ENCODE measurements around the gene KCNS1. TPM values are rescaled to one million over a fixed set of nuclear protein-coding genes. Genes with fewer than 3 reads are reported as not detected.

Gene KCNS1
- total RNA-seq, 1 donor from 2014 or later, result 0.14 TPM

- H3K9me3 ChIP-seq (replicated peaks), result peaks cover 6% of the 10 kb centered on the region
- TF ChIP-seq CTCF (IDR thresholded peaks at IDR 0.05; ENCODE audit: borderline replicate concordance), result peak; percentile 92
- no peak for DNase-seq
- no peaks in the 10 kb centered on the region for H3K27me3 ChIP-seq (ENCODE audit: low read depth)
- H3K4me1 ChIP-seq, result peaks cover 14% of the 10 kb centered on the region
- intact Hi-C loops (cut with micrococcal nuclease), result no loop called here
- no peak overlapping the region for H3K27ac ChIP-seq (replicated peaks)
- no peak overlapping the region for H3K4me3 ChIP-seq
- peaks cover 6% of the 10 kb centered on the region for H3K36me3 ChIP-seq
These were observed 56.8 kb downstream of the KCNS1 start for GRCh38 chr20:45044084-45044573.

GRCh38 chr20:45042978-45043377 lies 57.9 kb downstream of the KCNS1 start:
- no peak for DNase-seq
- peaks cover 6% of the 10 kb centered on the region for H3K36me3 ChIP-seq
- intact Hi-C loops (cut with micrococcal nuclease), result no loop called here
- peaks cover 20% of the 10 kb centered on the region for H3K4me1 ChIP-seq
- H3K27ac ChIP-seq (replicated peaks), result no peak overlapping the region
- no peaks in the 10 kb centered on the region for H3K27me3 ChIP-seq (ENCODE audit: low read depth)
- H3K9me3 ChIP-seq (replicated peaks), result peaks cover 6% of the 10 kb centered on the region
- TF ChIP-seq CTCF (IDR thresholded peaks at IDR 0.05; ENCODE audit: borderline replicate concordance), result no peak
- no peak overlapping the region for H3K4me3 ChIP-seq

Other genes with a start within 250 kb of the KCNS1 start
- gene YWHAB, start 215.4 kb downstream of the KCNS1 start, total RNA-seq, result 106 TPM
- gene PABPC1L, start 191.1 kb downstream of the KCNS1 start, total RNA-seq, result 2.4 TPM
- gene TOMM34, start 140.7 kb downstream of the KCNS1 start, total RNA-seq, result 11.4 TPM
- gene STK4, start 134.6 kb downstream of the KCNS1 start, total RNA-seq, result 9.8 TPM
- not detected for gene WFDC5, start 14.0 kb upstream of the KCNS1 start, total RNA-seq
- gene WFDC12, start 23.3 kb upstream of the KCNS1 start, total RNA-seq, result not detected
- not detected for gene PI3, start 73.8 kb upstream of the KCNS1 start, total RNA-seq
- not detected for gene SEMG1, start 105.9 kb upstream of the KCNS1 start, total RNA-seq
- not detected for gene SEMG2, start 120.2 kb upstream of the KCNS1 start, total RNA-seq
- gene SLPI, start 153.4 kb upstream of the KCNS1 start, total RNA-seq, result 1.8 TPM
- not detected for gene RBPJL, start 205.7 kb upstream of the KCNS1 start, total RNA-seq
- not detected for gene MATN4, start 207.2 kb upstream of the KCNS1 start, total RNA-seq
- gene SDC4, start 247.3 kb upstream of the KCNS1 start, total RNA-seq, result 77.4 TPM

Data from left ventricle myocardium inferior (tissue), 1 donor.